SW 1271 (cell line): ENCODE results near the gene MGMT.

Source experiments
- DNase-seq, 2 experiments: peaks; one replicate each; lab custom pipeline; 2025; lab: John Stamatoyannopoulos, UW

MGMT gene

DNA sequence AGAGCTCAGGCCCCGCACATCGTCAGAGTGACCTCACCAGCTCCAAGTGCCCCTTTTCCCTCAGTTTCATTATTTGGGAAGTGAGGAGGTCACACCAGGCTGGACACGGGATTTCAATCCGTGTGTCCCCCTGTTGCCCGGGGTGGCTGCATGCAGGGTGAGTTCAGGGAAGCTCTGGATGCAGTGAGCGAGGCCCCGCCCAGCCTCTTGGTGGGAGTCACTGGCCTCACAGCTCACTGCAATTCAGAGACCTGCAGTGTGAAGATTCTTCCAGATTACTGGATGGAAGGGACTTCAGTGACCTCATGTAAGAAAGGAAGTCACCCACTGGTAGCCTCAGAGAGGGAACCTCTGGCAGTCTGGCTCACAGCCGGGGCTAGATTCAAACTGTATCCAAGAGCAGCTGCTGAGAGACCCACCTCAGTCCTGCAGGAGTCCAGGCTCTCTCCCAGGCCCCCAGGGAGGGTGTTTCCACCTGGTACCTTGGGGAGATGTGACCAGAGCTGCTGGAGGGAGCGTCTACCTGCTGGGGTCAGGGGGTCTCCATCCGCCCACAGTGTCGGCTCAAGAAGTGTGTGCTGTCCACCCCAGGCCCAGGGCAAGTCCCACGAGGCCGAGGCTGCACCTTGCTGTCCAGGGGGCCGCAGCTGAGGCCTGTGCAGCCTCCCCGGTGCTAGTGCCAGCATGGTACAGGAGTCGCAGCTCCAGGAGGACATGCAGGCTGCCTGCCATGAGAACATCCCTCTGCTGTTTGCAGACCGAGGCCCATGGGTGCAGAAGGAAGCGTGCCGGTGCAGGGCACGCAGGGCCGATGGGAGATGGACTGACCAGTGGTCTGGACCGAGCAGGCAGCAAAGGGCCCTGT, 54.4 kb downstream of the MGMT start:
- DNase-seq = no peak

DNA sequence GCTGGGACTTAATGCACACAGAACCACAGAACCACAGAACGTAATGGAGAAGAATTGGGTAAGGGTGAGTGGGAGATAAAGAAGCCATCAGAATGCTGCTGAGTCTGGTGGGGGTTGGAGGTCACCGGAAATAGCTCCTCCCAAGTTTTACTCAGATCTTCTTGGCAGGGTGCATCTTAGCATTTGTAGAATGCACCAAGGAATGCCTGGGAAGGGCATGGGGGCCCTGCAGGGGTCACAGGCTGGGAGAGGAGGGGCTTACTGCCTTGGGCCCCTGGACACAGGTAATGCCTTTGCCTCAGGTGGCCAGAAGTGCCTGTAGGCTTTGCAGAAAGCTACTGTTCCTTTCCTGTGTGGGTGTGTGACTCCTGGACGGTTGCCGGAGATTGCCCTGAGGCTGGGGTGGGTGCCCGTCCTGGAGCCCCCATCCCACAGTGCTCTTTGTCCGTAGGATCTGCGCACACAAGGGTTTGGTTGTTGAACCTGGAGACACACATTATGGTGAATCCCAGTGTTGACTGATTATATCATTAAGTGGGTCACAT, 55.1 kb downstream of the MGMT start:
- no peak for DNase-seq

DNA sequence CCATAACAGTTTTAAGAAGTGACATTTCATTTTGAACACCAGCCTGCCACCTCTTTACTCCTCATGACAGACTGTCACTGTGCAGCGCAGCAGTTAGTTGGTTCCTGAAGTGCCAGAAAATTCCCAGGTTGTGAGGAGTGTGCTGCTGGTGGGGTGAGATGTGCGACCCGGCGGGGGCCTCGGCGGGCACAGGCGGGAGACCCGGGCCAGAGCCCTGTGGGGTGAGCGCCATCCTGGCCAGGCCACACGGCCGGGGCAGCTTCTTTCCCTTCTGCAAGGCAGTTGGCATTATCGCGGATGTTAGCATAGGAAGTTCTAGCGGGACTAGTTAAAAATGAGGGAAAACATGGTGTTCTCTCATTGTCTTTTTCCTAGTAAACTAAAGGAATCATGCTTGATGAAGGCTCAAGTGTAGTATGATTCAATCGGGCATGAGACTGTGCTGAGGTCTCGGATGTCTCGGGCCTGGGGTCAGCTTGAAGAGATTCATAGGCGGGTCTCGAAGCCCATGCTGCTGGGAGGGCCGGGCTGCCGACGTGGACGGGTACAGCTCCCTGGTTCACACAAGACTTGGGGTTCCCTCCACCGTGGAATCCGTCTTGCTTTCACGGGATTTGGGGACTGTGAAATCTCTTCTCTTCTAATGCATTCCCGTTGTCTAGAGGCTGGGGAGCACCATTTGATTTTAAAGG, 56.1 kb downstream of the MGMT start:
- DNase-seq = no peak

DNA sequence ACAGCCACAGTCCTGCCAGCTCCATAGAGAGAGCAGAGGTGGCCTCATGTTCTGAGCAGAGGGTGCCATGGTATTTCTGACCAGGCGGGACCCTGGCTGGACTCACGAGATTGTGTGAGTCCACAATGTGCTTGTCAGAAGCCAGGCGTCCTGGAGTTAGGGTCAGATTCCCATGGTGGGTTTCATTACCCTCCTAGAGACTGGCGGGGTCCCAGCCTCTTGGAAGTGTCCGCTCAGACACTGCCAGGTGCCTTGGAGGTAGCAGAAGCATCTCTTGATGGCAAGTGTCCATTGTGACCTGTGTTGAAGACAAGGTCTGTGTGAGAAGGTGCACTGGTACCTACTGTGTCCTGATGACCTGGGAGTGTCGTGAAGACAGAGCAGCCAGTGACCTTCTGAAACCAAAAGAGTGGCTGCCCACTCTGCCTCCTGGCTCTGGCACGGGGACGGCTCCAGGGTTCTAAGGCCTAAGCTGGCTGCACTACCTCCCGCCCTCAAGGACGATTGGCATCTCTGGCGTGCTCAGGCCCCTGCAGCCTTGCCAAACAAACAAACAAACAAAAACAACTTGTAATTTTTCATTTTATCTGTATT, 56.8 kb downstream of the MGMT start:
- no peak for DNase-seq

DNA sequence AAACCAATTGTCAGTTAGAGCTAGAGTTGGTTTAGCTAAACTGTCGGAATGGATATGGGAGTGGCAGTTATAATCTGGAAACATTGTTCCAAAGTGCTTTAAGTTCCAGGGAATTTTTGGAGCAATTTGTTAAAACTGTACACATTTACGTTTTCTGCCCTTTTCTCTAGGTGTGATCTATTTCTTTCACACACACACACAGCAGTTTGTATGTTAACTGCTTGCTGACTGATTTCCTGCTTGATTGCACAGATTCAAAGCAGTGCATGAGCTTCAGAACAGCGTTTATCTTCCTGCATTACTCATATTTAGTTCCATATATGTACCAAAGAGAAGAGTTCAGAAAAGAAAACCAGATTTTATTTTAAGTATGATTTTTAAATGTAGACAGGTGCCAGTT, 57.9 kb downstream of the MGMT start:
- DNase-seq = no peak

DNA sequence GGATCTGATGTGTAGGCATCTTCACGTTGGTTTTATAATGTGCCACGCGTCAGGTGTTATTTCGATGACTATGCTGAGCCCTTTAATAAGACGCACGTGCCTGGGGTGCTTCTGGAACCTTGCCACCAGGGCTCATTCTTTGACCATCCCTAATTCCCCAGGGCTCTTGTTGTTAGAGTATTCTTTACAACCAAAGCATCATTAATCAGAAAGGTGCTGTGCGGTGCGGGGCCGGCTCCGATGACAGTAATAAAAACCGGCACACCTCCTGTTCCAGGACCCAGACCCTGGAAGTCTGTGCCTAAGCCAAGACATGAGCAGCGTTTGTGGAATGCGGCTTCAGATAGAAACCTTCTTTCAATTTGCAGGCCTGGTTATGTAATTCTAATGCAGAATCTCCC, 58.4 kb downstream of the MGMT start:
- DNase-seq = no peak

DNA sequence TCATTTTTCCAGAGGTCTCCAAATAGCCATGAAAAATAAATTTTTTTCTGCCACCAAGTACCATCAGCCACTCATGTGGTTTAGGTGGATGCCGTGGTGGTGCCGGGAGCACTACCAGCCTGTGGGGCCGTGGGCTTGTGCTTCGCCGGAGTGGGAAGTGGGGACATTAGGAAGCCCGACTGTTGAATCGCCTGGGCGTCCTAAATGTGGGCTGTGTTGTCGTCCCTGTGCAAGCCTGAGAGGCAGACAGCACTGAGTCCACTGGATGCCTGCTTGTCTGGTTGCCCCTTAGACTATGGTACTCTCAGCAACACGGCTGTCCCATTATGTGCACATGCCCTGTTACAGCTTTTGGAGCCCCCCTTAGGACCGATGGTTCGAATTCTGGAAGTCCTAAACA, 59.9 kb downstream of the MGMT start:
- no peak for DNase-seq

DNA sequence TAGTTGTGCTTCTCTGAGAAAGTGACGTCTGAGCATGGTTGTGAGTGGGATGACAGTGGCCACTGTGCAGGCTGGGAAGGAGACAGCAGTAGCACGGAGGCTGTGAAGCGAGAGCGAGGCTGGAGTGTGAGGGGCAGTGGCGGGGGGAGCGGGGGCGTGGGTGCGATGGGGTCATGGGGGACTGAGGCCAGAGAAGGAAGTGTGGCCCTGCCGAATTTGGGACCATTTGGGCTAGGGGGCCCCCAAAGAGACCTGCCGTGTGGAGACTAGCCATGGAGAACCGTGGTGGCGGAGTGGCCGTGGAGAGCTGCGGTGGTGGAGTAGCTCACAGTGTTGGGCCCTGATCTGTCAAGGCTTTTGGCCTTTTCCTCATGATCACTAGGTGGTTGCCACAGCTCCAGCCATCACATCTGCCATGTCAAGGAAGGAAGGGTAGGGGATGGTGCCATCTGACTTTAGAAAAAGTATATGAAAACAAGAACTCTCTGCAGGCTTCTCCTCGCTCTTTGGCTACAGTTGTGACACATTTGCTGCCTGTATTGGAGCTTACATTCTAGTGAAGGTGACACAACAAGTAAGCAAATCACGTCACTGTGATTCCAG, 61.4 kb downstream of the MGMT start:
- no peak for DNase-seq

DNA sequence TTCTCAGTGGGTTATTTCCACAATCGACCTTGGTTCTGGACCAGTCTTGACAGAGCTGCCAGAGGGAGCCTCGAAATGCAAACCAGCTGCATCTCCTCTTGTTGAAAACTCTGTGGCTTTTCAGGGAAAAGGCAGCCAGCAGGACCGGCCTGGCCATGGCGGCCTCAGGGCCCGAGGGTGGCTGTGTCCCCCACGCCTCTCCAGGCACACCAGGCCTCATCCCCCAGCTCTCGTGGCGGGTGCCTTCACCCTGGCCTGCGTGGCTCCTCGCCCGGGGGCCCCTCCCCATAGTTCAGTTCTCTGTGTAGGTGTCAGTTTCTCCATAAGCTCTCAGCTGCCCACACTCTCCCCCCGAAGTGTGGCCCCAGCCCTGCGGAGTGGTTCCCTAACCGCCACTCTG, 63.5 kb downstream of the MGMT start:
- DNase-seq = no peak

DNA sequence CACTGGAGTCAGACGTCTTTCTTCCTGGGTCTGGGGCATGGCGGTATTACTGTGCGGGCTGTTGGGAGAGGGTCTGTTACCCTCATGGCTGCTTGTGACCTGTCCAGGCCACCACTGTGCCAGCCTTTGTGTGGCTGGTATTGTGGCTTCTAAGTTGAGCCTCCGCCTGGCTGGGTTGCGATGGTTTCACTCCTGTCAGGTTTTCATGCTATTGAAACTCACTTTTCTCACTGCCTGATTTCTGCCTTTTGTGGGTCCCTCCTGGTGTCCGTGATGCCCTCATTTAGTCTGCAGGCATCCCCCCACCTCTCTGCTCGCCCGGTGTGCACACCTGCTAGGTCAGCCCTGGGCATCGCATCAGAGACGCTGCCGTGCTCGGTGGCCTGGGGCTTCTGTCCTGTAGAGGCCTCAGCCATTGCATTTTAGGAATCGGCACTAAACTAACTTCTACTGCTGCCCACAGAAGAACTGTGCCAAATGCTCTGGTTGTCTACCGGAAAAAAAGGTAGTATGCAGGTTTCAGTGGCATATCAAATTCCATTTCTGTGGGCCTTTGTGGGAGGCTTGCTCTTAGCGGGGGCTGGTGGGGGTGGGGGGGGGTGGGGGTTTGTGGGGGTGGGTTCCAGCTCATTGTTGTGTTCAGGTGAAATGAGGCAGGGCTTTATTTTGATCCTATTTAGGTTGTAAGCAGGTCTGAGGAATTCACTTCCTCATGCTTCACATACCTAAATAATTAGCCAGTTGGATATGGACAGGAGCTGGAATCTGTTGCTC, 64.3 kb downstream of the MGMT start:
- peak in 1 of 2 experiments; percentile 38 for DNase-seq

DNA sequence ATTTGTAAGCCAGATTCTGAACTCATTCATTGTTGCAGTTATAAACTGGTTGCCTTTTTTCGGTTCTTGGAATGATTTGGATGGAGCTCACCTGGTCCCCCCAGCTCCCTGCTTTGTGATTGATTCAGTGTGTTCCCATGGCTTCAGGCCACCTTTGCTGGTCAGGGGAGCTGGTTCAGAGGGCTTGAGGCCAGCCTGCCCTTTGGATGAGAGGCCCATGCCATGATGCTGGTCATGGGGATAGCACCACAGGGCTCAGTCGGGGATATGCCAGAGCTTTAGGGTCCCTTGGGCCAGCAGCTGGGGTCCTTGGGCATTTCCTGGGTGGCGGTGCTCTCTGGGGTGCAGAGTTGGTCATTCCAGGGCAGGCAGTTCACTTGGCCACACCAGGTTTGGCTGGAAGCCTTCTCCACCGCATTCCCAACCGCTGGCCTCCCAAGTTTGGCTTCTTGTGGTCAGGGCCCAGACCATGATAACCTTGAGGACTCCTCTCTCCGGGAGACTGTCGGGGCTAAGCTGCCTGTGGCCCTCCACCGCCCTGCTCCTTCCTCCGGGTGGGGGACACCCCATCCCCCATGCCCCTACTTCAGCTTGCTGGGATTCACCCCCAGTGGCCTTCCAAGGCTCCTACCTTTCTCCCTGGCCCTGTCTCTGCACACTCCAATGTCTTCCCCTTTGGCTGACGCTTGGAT, 65.1 kb downstream of the MGMT start:
- no peak for DNase-seq

DNA sequence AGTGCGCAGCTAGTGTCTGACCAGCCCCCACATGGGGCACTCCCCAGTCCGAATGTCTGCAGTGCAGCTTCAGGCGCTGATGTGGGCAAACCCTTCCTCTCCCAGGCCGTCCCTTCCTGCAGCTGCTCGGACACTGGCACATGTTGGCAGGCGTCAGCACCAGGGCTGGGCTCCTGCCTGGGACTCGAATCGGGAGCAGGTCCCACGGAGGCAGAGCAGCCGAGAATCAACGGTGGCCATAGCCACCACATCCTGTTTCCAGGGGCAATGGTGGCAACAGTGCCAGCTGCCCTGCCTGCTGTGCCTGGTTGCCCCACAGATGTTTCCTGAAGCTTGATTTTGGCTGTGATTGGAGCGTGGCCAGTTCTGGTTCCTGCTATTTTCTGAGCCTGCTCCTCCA, 65.8 kb downstream of the MGMT start:
- DNase-seq = no peak

DNA sequence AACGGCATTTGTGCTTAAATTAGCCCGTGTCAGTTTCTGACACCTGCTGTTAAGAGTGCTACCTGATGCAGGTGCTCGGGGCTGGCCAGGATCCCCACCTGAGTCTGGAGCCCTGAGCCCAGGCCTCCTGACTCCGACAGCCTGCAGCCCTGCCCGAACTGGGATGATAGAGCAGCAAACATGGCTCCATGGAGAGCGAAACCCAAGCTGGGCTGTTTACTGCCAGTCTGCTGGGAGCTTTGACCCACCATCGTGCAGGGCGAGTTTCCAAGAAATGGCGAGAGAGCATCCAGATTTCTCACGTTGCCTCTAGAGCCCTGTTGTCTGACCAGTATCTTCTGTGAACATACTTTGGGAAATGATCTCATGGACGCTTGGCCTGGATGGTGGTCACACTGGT, 66.2 kb downstream of the MGMT start:
- no peak for DNase-seq

DNA sequence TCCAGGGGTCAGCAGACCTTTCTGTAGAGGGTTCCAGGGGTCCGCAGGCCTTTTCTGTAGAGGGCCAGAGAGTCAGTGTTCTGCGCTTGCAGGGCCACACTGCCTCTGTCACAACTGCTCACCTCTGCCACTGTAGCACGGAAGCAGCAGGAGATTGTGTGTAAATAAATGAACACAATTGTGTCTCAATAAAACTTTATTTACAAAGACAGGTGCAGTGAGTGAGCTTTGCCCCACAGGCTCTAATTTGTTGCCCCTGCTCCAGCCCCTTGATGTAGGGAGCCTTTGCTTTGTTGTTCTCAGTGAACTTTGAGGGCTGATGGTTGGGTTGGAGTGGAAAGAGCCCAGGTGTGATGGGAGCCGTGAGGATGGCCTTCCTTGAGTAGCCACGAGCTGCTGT, 67.8 kb downstream of the MGMT start:
- no peak for DNase-seq

DNA sequence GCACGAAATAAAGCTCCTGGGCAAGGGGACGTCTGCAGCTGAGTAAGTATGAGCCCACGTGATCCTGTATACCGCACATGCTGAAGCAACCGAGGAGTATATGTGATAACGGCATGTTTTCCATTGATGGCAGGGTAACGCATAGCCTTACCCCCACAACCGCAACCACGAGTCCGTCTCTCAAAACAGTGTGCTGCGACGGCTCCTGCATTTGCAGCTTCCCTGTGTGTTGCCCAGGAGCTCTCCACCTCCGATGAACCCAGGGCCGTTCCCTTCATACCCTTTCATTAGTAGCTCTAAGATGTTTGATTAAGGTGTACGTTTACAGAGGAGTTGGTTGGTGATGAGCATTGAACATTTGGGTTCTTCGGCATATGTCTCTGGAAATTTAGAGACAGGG, 69.3 kb downstream of the MGMT start:
- DNase-seq = no peak

DNA sequence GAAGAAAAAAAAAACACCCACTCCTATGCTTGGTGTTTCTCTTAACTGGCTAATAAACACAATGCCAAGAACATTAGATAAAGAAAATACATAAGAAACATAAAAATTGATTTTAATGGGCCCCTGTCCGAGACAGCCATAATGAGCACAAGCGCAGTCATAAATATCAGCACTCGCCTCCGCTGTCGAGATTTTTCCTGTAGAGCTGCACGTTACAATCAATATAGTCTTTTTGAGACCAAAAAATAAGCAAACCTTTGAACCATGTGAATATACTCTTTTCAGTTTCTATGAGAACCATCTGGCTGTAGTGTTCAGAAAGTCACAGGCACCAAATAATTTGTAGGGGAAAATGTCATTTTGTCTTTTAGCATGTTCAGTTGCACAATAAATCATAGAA, 70.1 kb downstream of the MGMT start:
- DNase-seq = no peak

DNA sequence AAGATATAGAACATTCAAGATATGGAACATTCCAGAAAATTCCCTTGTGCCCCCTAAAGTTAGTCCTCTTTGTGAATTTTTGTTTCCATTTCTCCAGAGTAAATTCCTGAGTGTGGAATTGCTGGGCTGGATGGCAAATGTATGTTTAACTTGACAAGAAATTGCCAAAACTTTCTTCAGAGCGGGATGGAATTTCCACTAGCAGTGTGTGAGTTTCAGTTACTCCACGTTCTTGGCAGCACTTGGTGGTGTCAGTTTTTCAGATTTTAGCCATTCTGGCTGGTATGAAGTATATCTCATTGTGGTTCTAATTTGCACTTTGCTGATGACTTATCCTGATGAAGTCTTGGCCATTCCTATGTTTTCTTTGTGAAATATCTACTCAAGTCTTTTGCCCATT, 71.2 kb downstream of the MGMT start:
- no peak for DNase-seq

DNA sequence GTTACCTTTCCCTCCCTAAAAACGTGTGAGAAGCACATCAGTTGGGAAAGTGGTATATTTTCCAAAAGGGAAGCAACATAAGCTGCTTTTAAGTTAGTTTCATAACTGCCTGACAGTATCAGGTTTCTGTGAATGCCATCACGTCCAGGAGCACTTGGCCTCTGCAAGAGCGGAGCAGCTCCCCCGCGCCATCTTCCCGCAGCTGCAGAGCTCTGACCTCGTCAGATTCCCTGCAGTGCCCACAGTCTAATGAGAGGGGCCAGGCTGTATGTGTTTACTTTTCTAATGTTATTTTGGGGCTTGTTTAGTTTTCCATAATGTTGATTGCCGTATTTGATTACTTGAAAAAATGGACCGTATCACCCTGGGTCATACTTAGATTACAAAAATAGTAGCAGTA, 74.2 kb downstream of the MGMT start:
- DNase-seq = no peak

DNA sequence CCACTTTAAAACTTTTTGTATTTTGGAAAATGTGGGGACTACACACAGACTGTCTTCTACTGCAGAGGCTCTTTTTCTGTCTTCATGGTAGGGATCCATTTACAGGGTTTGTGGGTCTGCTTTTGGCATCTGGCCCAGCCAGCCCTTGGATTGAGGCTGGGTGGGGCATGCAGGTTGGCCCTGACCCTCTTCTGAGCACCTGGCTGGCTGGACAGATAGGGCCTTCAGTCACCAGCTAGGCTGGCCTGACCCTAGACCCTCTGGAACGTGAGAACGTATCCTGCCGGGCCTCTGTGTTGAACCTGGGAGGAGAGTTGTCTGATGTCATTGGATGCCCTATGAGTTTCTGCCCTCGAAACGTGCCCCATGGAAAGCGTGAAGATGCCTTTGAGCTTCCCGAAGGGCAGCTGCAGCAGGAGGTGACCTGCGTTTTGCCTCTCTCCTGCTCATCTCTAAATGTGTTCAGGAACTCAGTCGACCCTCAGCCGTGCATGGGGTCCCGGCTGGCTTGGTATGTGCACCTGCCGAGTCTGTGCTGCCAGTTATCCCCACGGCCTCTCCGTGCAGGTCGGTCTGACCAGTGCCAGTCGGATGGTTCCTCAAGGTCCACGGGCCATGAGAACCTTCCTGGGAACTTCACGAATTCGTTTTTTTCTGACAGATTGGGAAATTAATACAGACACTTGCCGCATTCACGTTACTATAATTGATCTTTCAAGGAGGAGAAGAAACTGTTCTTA, 74.9 kb downstream of the MGMT start:
- no peak for DNase-seq

DNA sequence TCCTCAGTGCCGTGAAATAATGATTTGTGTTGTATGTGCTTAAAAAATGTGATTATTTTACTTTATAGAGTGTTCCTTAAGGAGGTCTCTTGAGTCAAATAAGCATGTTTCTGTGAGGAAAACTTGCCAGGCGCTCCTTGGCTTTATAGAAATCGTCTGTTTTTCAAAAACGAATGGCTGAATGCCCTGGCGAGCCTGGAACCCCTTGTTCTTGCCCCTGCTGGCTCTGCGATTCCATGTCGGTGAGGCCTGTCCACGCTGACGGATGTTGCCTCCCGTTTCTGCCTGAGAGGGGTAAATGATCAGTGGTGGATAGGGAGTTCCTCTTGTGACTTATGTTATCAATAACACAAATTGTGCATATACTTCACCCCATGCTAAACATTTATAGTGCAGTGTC, 75.5 kb downstream of the MGMT start:
- no peak for DNase-seq
